Right ventricle myocardium superior (tissue), 1 donor: ENCODE data around the gene RNF212. TPM values are rescaled to one million over a fixed set of nuclear protein-coding genes. Genes with fewer than 3 reads are reported as not detected.
"Not testable (repeated sequence)": the region's sequence is repeated elsewhere in the genome, so short reads cannot be mapped to it uniquely, and the experiment has no call there.

Experiments used
- ATAC-seq: fragments of 200-7000 bp; cut with Tn5 transposase; one replicate; pipeline ENCODE4 v1.9.1; 2020; ENCODE audit warnings: mild to moderate bottlenecking; ENCODE audit not compliant: poor library complexity
- DNase-seq: peaks from one replicate; pipeline ENCODE4 v3.0.0-alpha.2; 2020
- intact Hi-C: fragments of 100-400 bp; cut with DNase I; formaldehyde crosslinking; loops from one replicate; pipeline ENCODE4 v1.11.2; 2022
- total RNA-seq: library from RNA; stranded (reverse); fragmentation: NEBNext Ultra II Directional; extraction: Animal tissue kit (Norgen Biotek cat#: 25700); gene quantifications from one replicate; pipeline ENCODE4 v1.2.1, GENCODE V29; 2021
- donor health status: DM: no; HTN: yes; CAD: no; lungs with severe emphysema.

RNF212 gene
- total RNA-seq, 1 donor from 2014 or later = 0.30 TPM

DNA sequence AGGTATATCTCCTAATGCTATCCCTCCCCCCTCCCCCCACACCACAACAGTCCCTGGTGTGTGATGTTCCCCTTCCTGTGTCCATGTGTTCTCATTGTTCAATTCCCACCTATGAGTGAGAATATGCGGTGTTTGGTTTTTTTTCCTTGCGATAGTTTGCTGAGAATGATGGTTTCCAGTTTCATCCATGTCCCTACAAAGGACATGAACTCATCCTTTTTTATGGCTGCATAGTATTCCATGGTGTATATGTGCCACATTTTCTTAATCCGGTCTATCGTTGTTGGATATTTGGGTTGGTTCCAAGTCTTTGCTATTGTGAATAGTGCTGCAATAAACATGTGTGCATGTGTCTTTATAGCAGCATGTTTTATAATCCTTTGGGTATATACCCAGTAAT, 12.1 kb upstream of the RNF212 start:
- ATAC-seq, intact Hi-C loops, DNase-seq: not testable (repeated sequence)

DNA sequence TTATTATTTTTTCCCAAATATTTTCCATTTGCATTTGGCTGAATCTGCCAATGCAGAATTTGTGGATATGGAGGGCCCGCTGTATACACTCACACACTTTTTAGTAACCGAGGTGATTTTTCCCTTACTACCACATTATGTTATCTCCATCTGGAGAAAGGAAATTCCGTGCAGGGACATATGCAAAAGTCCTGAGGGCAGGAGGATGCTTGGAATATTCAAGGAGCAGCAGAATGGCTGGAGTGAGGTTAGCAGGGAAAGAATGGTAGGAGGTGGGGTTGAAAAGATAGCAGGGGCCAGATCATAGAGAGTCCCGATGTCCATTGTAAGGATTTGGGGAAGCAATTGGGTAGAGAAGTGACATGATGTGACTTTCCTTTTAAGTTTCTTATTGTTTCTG, 11.5 kb upstream of the RNF212 start:
- ATAC-seq (no peak), DNase-seq (no peak)
- intact Hi-C loops = no loop called here

DNA sequence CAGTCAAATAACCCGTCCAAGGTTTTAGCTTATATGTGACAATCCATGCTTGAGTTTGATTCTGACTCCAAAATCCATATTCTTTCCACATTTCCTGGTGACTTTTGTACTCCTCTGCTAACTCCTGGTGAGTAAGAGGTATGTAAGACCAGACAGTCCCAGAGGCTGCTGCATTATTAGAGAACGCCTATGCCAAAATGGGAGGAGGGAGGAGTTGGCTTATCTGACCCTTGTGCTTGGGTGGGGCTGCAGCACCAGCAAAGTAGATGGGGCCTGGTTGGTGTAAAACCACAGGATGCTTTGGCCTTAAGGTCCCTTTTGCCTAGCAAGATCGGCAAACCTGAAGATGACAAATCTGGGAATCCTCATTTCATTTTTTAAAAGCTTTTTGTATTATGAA, 9.1 kb upstream of the RNF212 start:
- ATAC-seq (no peak), DNase-seq (no peak)
- intact Hi-C loops = no loop called here

DNA sequence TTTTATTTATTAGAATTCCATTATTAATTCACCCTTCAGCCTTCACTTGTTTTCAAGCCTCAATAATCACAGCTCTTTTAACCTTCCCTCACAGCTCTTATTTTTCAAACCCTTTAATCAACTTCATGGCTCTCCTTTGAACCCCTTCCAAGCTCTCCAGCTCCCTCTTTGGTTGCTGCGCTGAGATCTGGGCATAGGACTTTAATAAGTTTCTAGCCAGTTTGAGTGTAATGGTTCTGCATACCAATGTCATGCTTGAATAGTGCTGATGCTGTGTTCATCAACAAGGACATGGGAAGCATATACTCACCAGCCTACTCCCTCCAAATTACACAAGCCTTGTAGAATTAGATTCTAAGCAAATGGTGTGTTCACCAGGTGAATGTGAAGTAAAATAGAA, 3.5 kb upstream of the RNF212 start:
- no peak for ATAC-seq
- intact Hi-C loops = no loop called here
- DNase-seq = no peak

DNA sequence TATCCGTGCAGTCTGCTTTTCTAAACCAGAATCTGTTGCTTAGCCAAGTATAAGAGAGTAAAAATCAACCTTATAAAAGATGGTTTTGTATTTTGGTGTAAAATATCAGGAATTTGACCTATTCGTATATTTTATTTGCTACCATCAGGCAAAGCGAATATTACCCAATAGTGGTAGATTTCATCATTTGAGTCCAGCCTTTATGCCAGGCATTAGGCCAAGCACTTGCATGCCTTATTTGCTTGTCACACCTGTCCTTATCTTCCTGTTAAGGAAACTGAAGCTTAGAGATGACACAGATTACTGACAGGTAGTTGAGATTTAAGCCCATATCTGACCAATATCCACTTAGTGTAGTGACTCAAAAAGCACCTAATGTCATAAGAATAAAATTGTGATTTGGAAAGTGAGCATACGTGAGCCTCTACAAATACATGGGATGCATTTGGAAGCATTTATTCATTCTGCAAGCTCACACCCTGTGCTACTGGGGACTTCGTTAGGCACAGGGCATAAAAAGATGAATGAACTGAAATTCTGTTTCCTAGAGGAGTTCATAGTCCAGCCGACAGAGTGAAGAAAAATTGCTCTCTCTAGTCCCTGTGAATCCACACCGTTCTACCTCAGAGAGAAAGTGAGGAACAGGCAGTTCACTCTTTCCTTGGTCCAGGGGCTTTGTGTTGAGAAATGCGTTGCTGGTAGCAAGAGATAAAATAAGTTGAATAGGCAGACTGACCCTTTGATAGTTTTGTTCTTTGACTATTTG, 2.3 kb upstream of the RNF212 start:
- DNase-seq = no peak
- ATAC-seq = no peak
- intact Hi-C loops = no loop called here

DNA sequence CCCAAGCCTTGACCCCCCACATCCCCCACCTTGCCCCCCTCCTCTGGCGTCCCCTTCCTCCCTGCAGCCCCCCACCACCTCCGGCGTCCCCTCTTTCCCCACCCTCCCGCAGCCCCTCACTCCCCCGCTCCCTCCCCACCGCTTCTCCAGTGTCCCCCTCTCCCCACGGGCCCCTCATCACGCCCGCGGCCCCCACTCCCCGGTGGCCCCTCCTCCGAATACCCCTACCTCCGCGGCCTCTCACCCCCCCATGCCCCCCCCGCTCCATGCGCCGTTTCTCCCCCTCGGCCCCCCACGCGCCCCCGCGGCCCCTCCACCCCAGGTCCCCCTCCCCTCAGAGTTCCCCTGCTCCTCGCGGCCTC, 562 bp downstream of the RNF212 start:
- ATAC-seq = no peak
- no peak for DNase-seq
- intact Hi-C loops = no loop called here

DNA sequence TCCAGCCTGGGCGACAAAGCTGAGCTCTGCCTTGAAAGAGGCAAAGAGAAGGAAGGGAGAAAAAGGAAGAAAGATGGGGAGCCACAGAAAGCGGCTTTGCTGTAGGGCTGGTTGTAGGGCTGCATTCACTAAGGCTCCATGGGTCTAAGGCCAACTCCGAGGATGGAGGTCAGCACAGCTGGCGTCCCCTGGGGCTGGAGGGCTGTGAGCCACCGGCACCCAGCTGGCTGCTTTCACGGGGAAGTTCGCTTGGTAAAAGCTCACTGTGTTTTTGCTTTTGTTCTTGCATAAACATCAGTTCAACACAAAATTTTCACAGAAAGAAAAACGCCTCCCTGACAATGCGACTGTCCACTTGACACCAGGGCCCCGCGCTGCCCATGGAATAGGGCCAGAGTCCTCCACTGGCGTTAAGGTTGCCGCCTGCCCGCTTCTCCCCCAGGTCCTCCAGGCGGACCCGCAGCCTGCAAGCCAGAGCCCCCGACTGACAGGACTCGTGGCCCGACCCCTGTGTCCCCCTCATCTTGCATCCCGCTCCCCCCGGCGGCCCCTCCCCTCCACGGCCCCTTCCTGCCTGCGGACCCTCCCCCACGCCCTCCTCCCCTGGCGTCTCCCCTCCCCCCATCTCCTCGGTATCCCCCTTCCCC, 1.1 kb downstream of the RNF212 start:
- ATAC-seq (no peak), DNase-seq (no peak)
- intact Hi-C loops = no loop called here

DNA sequence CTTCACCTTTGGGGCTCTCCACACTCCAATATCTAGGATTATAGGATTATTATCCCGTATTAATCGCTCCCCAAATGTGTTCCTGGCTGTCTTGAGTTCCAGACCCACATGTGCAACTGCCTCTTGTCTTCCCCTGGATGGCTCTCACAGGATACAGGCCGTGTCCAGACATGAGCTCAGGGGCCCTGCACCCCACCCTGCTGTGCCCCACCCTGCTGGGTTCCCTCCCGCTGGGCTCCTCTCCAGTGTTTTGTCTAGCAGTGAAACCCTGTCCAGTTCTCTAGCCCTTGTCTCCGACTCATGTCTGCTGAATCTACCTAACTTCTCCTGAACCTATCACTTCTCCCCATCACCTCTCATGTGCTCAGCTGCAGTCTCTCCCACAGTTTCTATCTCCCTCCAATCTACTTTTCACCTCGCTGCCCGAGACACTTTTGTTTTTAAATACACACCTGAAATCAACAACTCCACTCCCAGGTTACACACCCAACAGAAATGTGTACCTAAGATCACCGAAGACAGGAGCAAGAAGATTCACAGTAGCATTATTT, 2.0 kb downstream of the RNF212 start:
- intact Hi-C loops = no loop called here
- peak; percentile 29 for ATAC-seq
- no peak for DNase-seq

DNA sequence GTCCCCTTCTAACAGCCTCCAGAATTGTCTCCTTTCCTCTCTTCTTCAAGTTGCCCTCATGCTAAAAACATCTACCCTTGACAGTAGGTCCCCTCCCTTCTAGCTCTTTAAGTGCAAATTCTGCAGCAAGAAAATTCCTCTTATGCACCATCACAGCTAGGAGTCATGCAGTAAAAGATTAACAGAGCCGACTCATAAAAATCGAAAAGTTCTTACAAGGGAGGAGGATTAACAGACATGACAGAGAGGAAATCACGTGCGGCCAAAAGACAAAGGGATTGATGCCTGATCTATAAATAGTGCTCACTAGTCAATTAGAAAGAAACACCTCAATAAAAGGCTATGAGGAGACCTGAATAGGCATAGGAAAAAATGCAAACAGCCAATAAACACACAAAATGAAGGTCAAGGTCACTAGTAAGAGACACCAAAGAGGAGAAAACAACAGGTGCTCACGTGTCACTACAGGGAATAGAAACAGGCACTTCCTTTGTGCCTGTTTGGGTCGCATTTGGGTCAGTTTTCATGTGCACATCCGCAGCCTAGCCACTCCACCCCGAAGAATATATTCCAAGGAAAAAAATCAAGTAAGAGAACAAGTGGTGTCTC, 3.4 kb downstream of the RNF212 start:
- DNase-seq (no peak), ATAC-seq (no peak)
- intact Hi-C loops = no loop called here

DNA sequence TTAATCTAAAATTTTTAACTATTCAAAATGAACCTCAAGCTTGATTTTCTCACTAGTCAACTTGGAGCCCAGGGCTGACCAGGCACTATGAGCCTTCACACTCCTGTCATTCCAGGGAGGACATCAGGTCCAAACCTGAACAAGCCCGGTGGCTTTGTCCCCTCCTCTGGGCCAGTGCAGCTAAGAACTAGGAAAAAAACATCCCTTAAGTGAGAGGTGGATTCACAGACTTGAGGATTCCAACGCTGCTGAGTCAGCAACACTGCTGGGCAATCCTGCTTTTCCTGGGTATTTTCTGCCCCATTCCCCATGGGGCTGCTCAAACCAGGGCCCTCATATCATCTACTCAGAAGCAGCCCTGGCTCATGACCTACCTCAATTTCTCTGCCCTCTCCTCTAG, 4.0 kb downstream of the RNF212 start:
- ATAC-seq (no peak), DNase-seq (no peak)
- intact Hi-C loops = no loop called here

DNA sequence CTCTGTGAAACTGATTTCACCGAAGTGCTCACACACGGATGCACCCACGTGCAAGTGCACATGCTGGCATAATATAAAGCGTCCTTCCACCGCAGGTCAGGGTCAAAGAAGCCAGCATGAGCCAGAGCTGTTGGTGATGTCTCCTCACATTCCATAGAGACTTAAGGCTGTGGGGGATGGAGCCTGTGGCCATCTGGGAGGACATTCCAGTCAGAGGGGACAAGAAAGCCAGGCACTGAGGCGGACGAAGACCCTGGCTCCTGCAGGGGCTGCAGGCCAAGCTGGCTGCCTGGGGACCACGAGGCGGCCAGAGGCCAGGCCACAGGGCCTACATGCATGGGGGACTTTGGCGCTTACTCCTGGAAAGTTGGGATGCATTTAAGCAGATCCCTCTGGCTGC, 7.7 kb downstream of the RNF212 start:
- no peak for DNase-seq
- intact Hi-C loops = no loop called here
- ATAC-seq = no peak

DNA sequence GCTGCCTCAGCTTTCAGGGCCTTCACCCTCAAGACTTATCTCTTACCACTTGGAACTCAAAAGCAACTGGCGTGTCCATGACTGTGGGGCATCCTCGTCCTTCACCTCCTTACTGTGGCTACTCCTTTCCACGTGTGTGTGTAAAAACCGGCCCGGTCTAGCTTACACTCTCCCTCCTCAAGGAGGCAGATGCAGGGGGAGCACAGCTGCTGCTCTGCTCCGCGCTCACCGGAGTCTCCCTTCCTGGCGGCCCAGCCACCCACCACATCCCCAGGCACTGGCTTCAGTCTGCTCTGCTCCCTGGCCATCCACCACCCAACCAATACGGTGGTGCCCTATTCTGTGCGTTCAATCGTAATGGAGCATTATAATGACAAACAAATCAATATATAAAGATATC, 8.3 kb downstream of the RNF212 start:
- intact Hi-C loops = no loop called here
- no peak for DNase-seq
- no peak for ATAC-seq

DNA sequence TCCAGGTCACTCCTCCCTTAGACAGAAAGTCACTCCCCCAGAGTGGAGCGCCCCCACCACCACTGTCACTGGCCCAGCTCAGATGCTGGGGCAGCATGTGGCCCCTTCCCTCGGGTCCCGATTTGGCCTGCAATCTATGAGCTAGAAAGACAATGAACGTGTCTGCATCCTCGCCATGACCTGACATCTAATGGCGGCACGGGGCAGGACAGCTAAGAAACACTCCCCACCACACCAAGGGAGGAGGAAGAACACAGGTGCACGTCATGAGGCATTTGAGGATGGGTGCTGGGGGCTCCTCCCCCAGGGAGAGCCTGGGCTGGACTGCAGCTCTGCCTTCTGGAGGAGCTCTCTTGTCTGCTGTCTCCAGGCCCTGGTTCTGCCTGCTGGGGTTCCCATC, 8.7 kb downstream of the RNF212 start:
- ATAC-seq (no peak), DNase-seq (no peak)
- intact Hi-C loops = no loop called here

DNA sequence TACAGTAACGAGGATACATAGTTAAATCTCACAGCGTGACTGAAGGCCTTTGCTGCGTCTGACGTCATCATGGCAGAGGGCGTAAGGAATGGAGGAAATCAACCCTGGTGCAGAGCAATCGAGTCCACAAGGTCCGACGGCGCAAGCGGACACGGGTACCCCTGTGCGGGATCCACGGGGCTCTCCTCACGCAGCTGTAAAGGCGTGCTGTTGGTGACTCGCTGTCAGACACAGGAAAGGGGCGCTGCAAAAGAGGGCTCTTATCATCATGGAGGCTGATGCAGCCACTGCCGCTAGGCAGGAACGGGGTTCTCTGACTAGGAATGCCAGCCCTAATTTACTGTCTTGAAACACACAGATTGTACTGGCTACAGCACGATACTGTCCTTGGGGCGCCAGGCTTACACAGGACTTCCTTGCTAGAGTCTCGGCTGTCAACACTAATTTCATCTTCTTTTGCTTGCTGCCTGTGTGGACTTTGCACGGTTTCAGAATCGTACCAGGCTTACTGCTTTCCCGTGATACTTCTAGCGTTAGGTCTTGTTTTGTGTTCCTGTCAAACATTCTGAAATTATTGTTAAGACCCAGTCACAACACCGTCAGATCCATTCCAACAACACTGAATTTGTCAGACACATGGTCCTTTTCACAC, 13.6 kb downstream of the RNF212 start:
- no peak for DNase-seq
- no peak for ATAC-seq
- intact Hi-C loops = no loop called here

DNA sequence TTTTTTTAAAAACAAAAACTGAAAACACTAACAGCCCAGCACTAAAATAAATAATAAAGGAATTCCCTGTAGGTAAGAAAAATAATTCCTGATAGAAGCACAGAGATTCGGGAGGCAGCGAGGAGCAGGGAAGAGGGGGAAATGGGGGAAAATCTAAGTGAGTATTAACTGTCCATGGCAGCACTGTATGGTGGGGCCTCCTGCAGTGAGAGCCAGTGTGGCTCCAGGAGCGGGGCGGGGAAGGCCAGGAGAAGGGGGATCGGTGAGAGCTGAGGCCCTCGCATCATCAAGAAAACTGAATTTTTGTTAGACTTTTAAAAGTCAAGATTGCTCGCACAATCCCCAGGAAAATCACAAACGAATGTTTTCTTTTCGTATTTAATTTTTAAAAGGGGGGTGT, 14.1 kb downstream of the RNF212 start:
- intact Hi-C loops = no loop called here
- ATAC-seq = no peak
- no peak for DNase-seq

DNA sequence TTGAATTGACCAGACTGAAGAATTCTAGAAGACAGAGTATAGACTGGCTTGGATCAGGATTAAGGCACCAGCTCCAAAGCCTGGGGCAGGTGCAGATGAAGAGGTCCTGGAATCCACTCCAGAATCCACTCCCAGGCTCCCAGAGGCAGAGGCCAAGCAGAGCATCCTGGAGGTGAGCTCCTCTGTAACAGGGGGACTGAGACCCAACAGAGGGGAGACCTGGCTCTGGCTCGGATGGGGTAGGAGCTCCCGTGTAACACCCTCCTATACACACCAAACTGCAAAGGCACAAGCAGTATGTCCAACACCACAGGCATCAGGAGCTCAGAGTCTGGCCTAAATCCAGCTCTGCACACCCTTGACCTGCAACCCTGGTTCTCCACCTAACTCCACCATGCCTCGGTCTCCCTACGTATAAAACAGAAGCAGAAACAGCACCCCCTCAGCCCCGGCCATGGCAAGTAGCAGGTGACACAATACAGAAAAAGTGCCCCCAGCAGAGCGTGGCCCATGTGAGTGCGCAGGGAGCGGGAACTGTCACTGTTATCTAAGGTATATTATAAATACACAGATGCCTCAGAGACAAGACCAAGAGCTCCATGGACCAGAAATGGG, 14.9 kb downstream of the RNF212 start:
- intact Hi-C loops = no loop called here
- ATAC-seq = no peak
- DNase-seq = no peak

DNA sequence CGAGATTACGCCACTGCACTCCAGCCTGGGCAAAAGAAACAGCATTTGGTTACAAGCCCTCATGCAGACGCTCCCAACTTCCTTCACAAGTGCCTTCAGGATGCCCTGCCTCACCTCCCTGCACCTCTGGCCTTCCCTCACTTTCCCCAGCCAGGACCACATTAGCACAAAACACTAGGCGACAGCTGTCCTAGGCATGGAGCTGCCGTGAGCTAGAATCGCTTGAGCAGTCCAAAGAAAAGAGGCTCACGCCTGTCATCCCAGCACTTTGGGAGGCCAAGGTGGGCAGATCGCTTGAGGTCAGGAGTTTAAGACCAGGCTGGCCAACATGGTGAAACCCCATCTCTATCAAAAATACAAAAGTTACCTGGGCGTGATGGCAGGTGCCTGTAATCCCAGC, 15.8 kb downstream of the RNF212 start:
- intact Hi-C loops = no loop called here
- DNase-seq (no peak), ATAC-seq (no peak)

DNA sequence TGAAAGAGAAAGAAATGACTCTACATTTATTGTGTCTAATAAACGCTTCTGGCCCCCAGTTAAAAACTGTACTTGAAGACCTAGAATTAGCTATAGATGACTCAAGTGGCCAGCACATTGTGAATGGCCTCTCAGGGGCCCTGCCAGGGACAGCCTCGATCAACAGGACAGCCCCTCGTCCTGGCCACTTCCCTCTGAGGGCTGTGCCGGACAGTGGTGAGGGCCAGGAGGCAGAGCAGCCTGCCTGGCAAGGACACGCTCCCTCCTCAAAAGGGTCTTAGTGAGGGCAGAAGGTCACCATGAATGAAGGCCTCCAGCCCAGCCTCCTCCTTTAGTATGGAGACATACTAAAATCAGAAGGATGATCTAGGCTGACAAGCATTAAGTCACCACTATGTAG, 16.5 kb downstream of the RNF212 start:
- ATAC-seq (no peak), DNase-seq (no peak)
- intact Hi-C loops = no loop called here

DNA sequence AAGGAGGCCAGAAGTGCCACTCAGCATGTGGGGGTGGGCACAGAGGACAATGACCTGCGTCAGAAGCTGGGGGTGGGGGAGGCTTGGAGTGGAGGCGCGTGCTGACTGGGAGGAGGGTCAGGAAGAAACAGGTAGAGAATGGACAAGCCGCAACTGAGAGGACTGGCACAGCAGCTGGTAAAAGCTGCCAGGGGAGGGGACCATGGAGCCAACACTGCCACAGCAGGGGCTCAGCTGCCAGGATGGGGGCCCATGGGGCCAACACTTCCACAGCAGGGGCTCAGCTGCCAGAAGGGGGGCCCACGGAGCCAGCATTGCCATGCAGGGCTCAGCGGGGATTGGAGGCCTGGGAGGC, 19.1 kb downstream of the RNF212 start:
- ATAC-seq = no peak
- intact Hi-C loops = no loop called here
- no peak for DNase-seq
